Measurements from ENCODE around the gene PRKCE.

GRCh38 chr2:45636008-45636407 is 15.5 kb upstream of the PRKCE start:
- TF ChIP-seq CTCF (IDR thresholded peaks at IDR 0.05) (no peak), POLR2A (IDR thresholded peaks at IDR 0.05) (no peak)

Data from body of pancreas (tissue), 4 donors.